ENCODE measurements around the gene CEP85L. TPM values are rescaled to one million over a fixed set of nuclear protein-coding genes. Genes with fewer than 3 reads are reported as not detected.

Gene CEP85L
- total and polyA plus RNA-seq, 10 of the 15 experiments (the other 5 are each of a cell fraction or from before 2014, with no cell fraction given): 1.8 to 10.9 (median 7.1) TPM

DNA sequence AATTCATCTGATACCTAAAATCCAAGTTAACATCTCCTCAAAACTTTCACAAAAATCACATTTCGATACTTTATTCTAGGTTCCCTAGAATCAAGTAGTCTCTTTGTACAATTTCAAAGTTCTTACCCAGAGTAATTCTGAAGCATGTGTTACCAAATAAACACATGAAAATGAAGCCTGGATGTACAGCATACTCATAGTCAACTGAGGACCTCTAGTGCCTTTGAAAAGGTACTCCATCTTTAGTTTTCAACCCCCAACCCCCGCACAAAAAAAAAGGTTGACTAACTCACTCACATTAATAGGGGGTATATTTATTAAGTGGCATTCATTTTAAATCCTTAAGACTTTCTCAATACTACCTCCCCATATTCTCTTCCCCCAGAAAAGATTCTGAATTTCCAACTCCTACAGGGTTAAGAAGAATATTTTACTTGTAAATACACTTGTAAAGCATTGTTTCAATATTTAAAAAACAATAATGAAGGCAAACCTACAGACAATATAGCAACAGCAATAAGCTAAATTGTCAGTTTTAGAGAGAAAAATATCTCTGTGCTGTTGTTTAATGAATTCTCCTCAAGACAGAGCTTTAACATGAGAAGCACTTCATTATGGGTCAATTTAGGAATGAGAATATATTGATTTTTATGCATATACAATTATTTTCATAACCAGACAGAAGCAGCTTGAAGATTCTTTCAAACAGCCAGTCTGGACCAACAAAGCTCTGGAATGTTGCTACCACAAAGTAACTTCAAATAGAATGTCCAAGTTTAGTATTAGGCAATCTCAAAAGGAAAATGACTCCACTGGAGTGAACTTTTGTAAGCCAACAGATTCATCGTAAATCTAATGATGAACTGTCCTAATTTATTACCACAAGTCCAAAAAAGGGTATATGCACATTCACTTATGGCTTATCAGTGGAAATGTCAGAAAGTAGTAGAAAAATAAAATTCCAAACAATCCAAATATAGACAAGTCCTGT, 100.0 kb downstream of the CEP85L start:
- H3K79me2 ChIP-seq (ENCODE audit: control insufficient read depth, insufficient read depth, low read length): no peaks in the 10 kb centered on the region
- H3K4me2 ChIP-seq (ENCODE audit: control insufficient read depth, insufficient read depth): no peak overlapping the region
- RAD21 ChIA-PET (ENCODE audit: unreplicated experiment): interaction anchor here (0.9 kb wide), 1 partner anchor 14 kb away, joined by 3 read pairs; no protein-coding TSS in a partner anchor
- H3K27me3 ChIP-seq (replicated peaks in 1 of 2; ENCODE audit: control insufficient read depth in 2 of 2, insufficient read depth in 2 of 2, low read length in 1 of 2): no peaks in the 10 kb centered on the region
- no peak overlapping the region for H3K4me3 ChIP-seq
- peak overlapping the region; percentile 18; the same call in 1 of the 2 replicates for H2AFZ ChIP-seq (ENCODE audit: control insufficient read depth, low read depth, low read length)
- 58% methylated on average over 3 of the region's 3 CpGs for WGBS (ENCODE audit: insufficient coverage, insufficient replicate concordance, low lambda C conversion rate, missing lambda C conversion rate)
- no peak overlapping the region for H3K9ac ChIP-seq (ENCODE audit: control insufficient read depth, insufficient read depth, low read length)
- SMC1A ChIA-PET (ENCODE audit: uncharacterized antibody, unreplicated experiment): interaction anchor here (0.9 to 1.1 kb wide), 4 partner anchors 9 to 19 kb away, joined by 3 read pairs; no protein-coding TSS in a partner anchor
- H3K27ac ChIP-seq (ENCODE audit: control insufficient read depth, insufficient read depth): no peak overlapping the region
- CTCF ChIA-PET: interaction anchor here (0.8 to 2.2 kb wide), 5 partner anchors 14 to 250 kb away, joined by 3 to 12 read pairs (median 3); no protein-coding TSS in a partner anchor
- no peaks in the 10 kb centered on the region; a peak in 1 of 4 replicates for H3K36me3 ChIP-seq (ENCODE audit: control insufficient read depth in 2 of 2, insufficient read depth in 2 of 2, low read length in 1 of 2)
- BruUV-seq (replicated peaks): no TSS peak
- DNase-seq (ENCODE audit: low read depth, low spot score): no peak
- in situ Hi-C loops (cut with MboI): no loop called here
- no peaks in the 10 kb centered on the region for H4K20me1 ChIP-seq (ENCODE audit: control insufficient read depth, insufficient read depth)
- H3K9me3 ChIP-seq (replicated peaks; ENCODE audit: control insufficient read depth, insufficient read depth, low read length): no peaks in the 10 kb centered on the region
- peak; percentile 83 for FAIRE-seq
- ATAC-seq: peak; percentile 93
- intact Hi-C loops (cut with micrococcal nuclease; ENCODE audit: unreplicated experiment): loop anchor here (1.0 to 10.0 kb wide), 4 partner anchors 267 to 1207 kb away; no protein-coding TSS in a partner anchor
- POLR2A ChIA-PET: no interaction called here
- TF ChIP-seq SMC3 (IDR thresholded peaks at IDR 0.05; ENCODE audit: borderline replicate concordance, low read length): peak; percentile 70; the same call in 1 of the 2 replicates
- no peak for TF ChIP-seq SRF (IDR thresholded peaks at IDR 0.05; ENCODE audit: low read depth in 2 of 2, low read length in 2 of 2)
- TF ChIP-seq IRF4 (IDR thresholded peaks at IDR 0.05; ENCODE audit: low read depth, low read length): no peak
- TF ChIP-seq HCFC1 (IDR thresholded peaks at IDR 0.05; ENCODE audit: low read length): no peak
- TF ChIP-seq, protein P1, sequence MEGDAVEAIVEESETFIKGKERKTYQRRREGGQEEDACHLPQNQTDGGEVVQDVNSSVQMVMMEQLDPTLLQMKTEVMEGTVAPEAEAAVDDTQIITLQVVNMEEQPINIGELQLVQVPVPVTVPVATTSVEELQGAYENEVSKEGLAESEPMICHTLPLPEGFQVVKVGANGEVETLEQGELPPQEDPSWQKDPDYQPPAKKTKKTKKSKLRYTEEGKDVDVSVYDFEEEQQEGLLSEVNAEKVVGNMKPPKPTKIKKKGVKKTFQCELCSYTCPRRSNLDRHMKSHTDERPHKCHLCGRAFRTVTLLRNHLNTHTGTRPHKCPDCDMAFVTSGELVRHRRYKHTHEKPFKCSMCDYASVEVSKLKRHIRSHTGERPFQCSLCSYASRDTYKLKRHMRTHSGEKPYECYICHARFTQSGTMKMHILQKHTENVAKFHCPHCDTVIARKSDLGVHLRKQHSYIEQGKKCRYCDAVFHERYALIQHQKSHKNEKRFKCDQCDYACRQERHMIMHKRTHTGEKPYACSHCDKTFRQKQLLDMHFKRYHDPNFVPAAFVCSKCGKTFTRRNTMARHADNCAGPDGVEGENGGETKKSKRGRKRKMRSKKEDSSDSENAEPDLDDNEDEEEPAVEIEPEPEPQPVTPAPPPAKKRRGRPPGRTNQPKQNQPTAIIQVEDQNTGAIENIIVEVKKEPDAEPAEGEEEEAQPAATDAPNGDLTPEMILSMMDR (IDR thresholded peaks at IDR 0.05 in 2 of 3, conservative IDR thresholded peaks at IDR 0.05 in 1 of 3; ENCODE audit: control insufficient read depth in 2 of 3, extremely low read depth in 1 of 3, insufficient read depth in 1 of 3, low read depth in 3 of 3, low read length in 3 of 3): peak; percentile 49 to 72 (median 52); a peak in 5 of 6 replicates
- no peak for TF ChIP-seq LARP7 (IDR thresholded peaks at IDR 0.05)
- TF ChIP-seq, protein P2, sequence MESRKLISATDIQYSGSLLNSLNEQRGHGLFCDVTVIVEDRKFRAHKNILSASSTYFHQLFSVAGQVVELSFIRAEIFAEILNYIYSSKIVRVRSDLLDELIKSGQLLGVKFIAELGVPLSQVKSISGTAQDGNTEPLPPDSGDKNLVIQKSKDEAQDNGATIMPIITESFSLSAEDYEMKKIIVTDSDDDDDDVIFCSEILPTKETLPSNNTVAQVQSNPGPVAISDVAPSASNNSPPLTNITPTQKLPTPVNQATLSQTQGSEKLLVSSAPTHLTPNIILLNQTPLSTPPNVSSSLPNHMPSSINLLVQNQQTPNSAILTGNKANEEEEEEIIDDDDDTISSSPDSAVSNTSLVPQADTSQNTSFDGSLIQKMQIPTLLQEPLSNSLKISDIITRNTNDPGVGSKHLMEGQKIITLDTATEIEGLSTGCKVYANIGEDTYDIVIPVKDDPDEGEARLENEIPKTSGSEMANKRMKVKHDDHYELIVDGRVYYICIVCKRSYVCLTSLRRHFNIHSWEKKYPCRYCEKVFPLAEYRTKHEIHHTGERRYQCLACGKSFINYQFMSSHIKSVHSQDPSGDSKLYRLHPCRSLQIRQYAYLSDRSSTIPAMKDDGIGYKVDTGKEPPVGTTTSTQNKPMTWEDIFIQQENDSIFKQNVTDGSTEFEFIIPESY (IDR thresholded peaks at IDR 0.05): no peak
- TF ChIP-seq TCF3 (IDR thresholded peaks at IDR 0.05; ENCODE audit: borderline replicate concordance, insufficient read depth, low read depth, low read length): no peak
- TF ChIP-seq KAT2A (conservative IDR thresholded peaks at IDR 0.05; ENCODE audit: control insufficient read depth, low read depth, low read length): no peak
- TF ChIP-seq, protein P3, sequence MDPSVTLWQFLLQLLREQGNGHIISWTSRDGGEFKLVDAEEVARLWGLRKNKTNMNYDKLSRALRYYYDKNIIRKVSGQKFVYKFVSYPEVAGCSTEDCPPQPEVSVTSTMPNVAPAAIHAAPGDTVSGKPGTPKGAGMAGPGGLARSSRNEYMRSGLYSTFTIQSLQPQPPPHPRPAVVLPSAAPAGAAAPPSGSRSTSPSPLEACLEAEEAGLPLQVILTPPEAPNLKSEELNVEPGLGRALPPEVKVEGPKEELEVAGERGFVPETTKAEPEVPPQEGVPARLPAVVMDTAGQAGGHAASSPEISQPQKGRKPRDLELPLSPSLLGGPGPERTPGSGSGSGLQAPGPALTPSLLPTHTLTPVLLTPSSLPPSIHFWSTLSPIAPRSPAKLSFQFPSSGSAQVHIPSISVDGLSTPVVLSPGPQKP (IDR thresholded peaks at IDR 0.05; ENCODE audit: low read depth, low read length): no peak
- TF ChIP-seq ZNF384 (IDR thresholded peaks at IDR 0.05; ENCODE audit: borderline replicate concordance, low read depth, low read length): peak; percentile 60
- TF ChIP-seq RAD21 (IDR thresholded peaks at IDR 0.05; ENCODE audit: insufficient read depth, low read depth, low read length): peak; percentile 85
- TF ChIP-seq CHD4 (IDR thresholded peaks at IDR 0.05): no peak
- TF ChIP-seq EGR1 (IDR thresholded peaks at IDR 0.05; ENCODE audit: borderline replicate concordance in 1 of 2, low read depth in 2 of 2, low read length in 2 of 2): no peak
- H3K4me1 ChIP-seq (ENCODE audit: control insufficient read depth, insufficient read depth, low read length): no peaks in the 10 kb centered on the region

Data from GM12878 (cell line).